Measurements from ENCODE around the gene MAGEB4. TPM values are rescaled to one million over a fixed set of nuclear protein-coding genes. Genes with fewer than 3 reads are reported as not detected.

The MAGEB4 gene
- total RNA-seq, 1 donor from 2014 or later = not detected

- no peaks in the 10 kb centered on the region for H3K36me3 ChIP-seq (ENCODE audit: control insufficient read depth, insufficient read depth, low read length)
- H3K27me3 ChIP-seq (ENCODE audit: control insufficient read depth, insufficient read depth, low read length) = no peaks in the 10 kb centered on the region
- H3K4me3 ChIP-seq (ENCODE audit: low read depth, low read length) = no peak overlapping the region
- no peak for FAIRE-seq
- no peak for DNase-seq (ENCODE audit: low read depth)
- TF ChIP-seq CTCF (IDR thresholded peaks at IDR 0.05; ENCODE audit: insufficient read depth, low read length, severe bottlenecking) = no peak
Observed at GRCh38 chrX:30219372-30219771, 22.4 kb upstream of the MAGEB4 start.

- FAIRE-seq = no peak
- Histone ChIP-seq H3K27me3 (ENCODE audit: control insufficient read depth, insufficient read depth, low read length) (no peaks in the 10 kb centered on the region), H3K36me3 (ENCODE audit: control insufficient read depth, insufficient read depth, low read length) (no peaks in the 10 kb centered on the region), H3K4me3 (ENCODE audit: low read depth, low read length) (no peak overlapping the region)
- DNase-seq (ENCODE audit: low read depth) = no peak
- TF ChIP-seq CTCF (IDR thresholded peaks at IDR 0.05; ENCODE audit: insufficient read depth, low read length, severe bottlenecking) = no peak
Observed at GRCh38 chrX:30220661-30221060, 21.1 kb upstream of the MAGEB4 start.

GRCh38 chrX:30224536-30224935 is 17.3 kb upstream of the MAGEB4 start:
- TF ChIP-seq CTCF (IDR thresholded peaks at IDR 0.05; ENCODE audit: insufficient read depth, low read length, severe bottlenecking) = no peak
- FAIRE-seq (no peak), DNase-seq (ENCODE audit: low read depth) (no peak)
- no peaks in the 10 kb centered on the region for H3K36me3 ChIP-seq (ENCODE audit: control insufficient read depth, insufficient read depth, low read length)
- no peak overlapping the region for H3K4me3 ChIP-seq (ENCODE audit: low read depth, low read length)
- no peaks in the 10 kb centered on the region for H3K27me3 ChIP-seq (ENCODE audit: control insufficient read depth, insufficient read depth, low read length)

- TF ChIP-seq CTCF (IDR thresholded peaks at IDR 0.05; ENCODE audit: insufficient read depth, low read length, severe bottlenecking) = no peak
- DNase-seq (ENCODE audit: low read depth) = no peak
- no peaks in the 10 kb centered on the region for H3K36me3 ChIP-seq (ENCODE audit: control insufficient read depth, insufficient read depth, low read length)
- FAIRE-seq = no peak
- H3K27me3 ChIP-seq (ENCODE audit: control insufficient read depth, insufficient read depth, low read length) = no peaks in the 10 kb centered on the region
- no peak overlapping the region for H3K4me3 ChIP-seq (ENCODE audit: low read depth, low read length)
Observed at GRCh38 chrX:30228526-30228925, 13.3 kb upstream of the MAGEB4 start.

- H3K36me3 ChIP-seq (ENCODE audit: control insufficient read depth, insufficient read depth, low read length) = no peaks in the 10 kb centered on the region
- no peak for DNase-seq (ENCODE audit: low read depth)
- FAIRE-seq = no peak
- no peaks in the 10 kb centered on the region for H3K27me3 ChIP-seq (ENCODE audit: control insufficient read depth, insufficient read depth, low read length)
- TF ChIP-seq CTCF (IDR thresholded peaks at IDR 0.05; ENCODE audit: insufficient read depth, low read length, severe bottlenecking) = no peak
- no peak within 1 kb of the TSS for H3K4me3 ChIP-seq (ENCODE audit: low read depth, low read length)
Observed at GRCh38 chrX:30230395-30230794, 11.4 kb upstream of the MAGEB4 start, which contains the start of gene MAGEB3. Gene MAGEB3 (plus strand): TSS chrX:30230657. CDS start chrX:30235925, 5,268 bp downstream.

- Histone ChIP-seq H3K27me3 (ENCODE audit: control insufficient read depth, insufficient read depth, low read length) (no peaks in the 10 kb centered on the region), H3K36me3 (ENCODE audit: control insufficient read depth, insufficient read depth, low read length) (no peaks in the 10 kb centered on the region), H3K4me3 (ENCODE audit: low read depth, low read length) (no peak within 1 kb of the TSS)
- no peak for TF ChIP-seq CTCF (IDR thresholded peaks at IDR 0.05; ENCODE audit: insufficient read depth, low read length, severe bottlenecking)
- DNase-seq (ENCODE audit: low read depth) (no peak), FAIRE-seq (no peak)
Observed at GRCh38 chrX:30246769-30247489, 5.1 kb downstream of the MAGEB4 start, which contains the start of gene MAGEB1. Gene MAGEB1 (plus strand): TSS chrX:30247146. CDS start chrX:30250494, 3,348 bp downstream.
